ENCODE data around the gene BST1. TPM values are rescaled to one million over a fixed set of nuclear protein-coding genes. Genes with fewer than 3 reads are reported as not detected.

The BST1 gene
- total and polyA plus RNA-seq, 2 of the 8 experiments (the other 6 are each of a cell fraction or from before 2014, with no cell fraction given) = 0.52 to 0.54 TPM

DNA sequence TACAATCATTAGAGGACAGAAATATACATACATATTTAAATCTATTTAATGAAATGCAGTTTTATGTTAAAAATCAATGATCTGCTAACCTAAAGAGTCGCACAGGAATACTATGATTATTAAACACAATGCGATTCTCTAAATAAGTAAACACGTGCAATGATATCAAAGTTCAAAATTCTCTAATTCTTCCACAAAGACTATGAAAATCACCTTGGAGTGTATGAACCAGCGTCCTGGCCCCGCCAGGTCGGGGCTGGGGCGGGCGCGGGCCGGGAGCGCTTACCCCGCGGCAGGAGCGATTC is 21.8 kb upstream of the BST1 start:
- WGBS, 2 experiments (ENCODE audit: extremely low coverage in 1 of 2, insufficient coverage in 1 of 2, insufficient read length in 1 of 2, insufficient replicate concordance in 2 of 2, low coverage in 1 of 2, low lambda C conversion rate in 2 of 2, missing lambda C conversion rate in 1 of 2) = 0% methylated on average over 14 of the region's 14 CpGs; no CpG with 5 or more reads in 1 of the 2 experiments
- Histone ChIP-seq H4K20me1 (replicated peaks in 1 of 2; ENCODE audit: control insufficient read depth in 1 of 2, insufficient read depth in 2 of 2, low read length in 2 of 2) (peaks cover 0 to 3% of the 10 kb centered on the region in 2 experiments), H3K56ac (replicated peaks; ENCODE audit: insufficient read length, low read depth, low read length) (peak overlapping the region; percentile 94), H4K91ac (replicated peaks; ENCODE audit: insufficient read length, low read length) (no peak overlapping the region), H3K23me2 (ENCODE audit: low read depth, low read length) (peaks cover 3% of the 10 kb centered on the region), H3K23ac (ENCODE audit: insufficient read length) (no peak overlapping the region), H3K79me2 (ENCODE audit: control insufficient read depth in 1 of 2, insufficient read depth in 2 of 2, low read length in 2 of 2) (peaks cover 3 to 75% of the 10 kb centered on the region in 2 experiments; a peak in 3 of 4 replicates), H3K9ac (replicated peaks in 1 of 4; ENCODE audit: extremely low read depth in 1 of 4, low read depth in 3 of 4, low read length in 3 of 4) (peak overlapping the region; percentile 69 to 91 (median 79)), H2BK120ac (replicated peaks; ENCODE audit: low read depth, low read length) (no peak overlapping the region), H2BK15ac (ENCODE audit: low read length) (no peak overlapping the region), H3K4ac (replicated peaks; ENCODE audit: insufficient read length, low read depth, low read length) (no peak overlapping the region), H3K4me3 (ENCODE audit: extremely low read depth in 1 of 4, insufficient read depth in 2 of 4, low read depth in 3 of 4, low read length in 4 of 4) (peak overlapping the region; percentile 86 to 97 (median 91)), H3K4me1 (replicated peaks in 1 of 4; ENCODE audit: control insufficient read depth in 3 of 4, insufficient read depth in 4 of 4, low read length in 3 of 4) (peaks cover 2 to 15% (median 12%) of the 10 kb centered on the region in 4 experiments; a peak in 4 of 7 replicates), H3K36me3 (ENCODE audit: control insufficient read depth in 2 of 4, insufficient read depth in 4 of 4, low read length in 3 of 4) (no peaks in the 10 kb centered on the region), H4K5ac (ENCODE audit: insufficient read length, low read depth, low read length) (peak overlapping the region; percentile 31), H3K9me3 (ENCODE audit: insufficient read depth in 2 of 2, low read depth in 1 of 2, low read length in 1 of 2) (no peaks in the 10 kb centered on the region), H2BK20ac (ENCODE audit: low read length) (no peak overlapping the region), H3K27ac (ENCODE audit: low read depth, low read length) (peak overlapping the region; percentile 88), H3K14ac (ENCODE audit: insufficient read length) (no peak overlapping the region), H4K8ac (ENCODE audit: extremely low read depth, insufficient read depth, low read length) (peak overlapping the region; percentile 73; the same call in 1 of the 2 replicates), H2BK12ac (ENCODE audit: low read depth, low read length) (no peak overlapping the region), H3K79me1 (ENCODE audit: low read depth, low read length) (no peaks in the 10 kb centered on the region; the same call in 1 of the 2 replicates), H3K4me2 (ENCODE audit: insufficient read depth in 1 of 2, low read depth in 2 of 2, low read length in 2 of 2) (peak overlapping the region; percentile 49 to 98), H2BK5ac (ENCODE audit: low read depth, low read length) (peak overlapping the region; percentile 89), H3K18ac (ENCODE audit: extremely low read depth, low read length) (peak overlapping the region; percentile 63; the same call in 1 of the 2 replicates), H2AFZ (ENCODE audit: low read length) (no peak overlapping the region), H3K27me3 (replicated peaks in 1 of 4; ENCODE audit: control insufficient read depth in 3 of 4, extremely low read depth in 1 of 4, insufficient read depth in 3 of 4, low read length in 3 of 4) (no peaks in the 10 kb centered on the region), H2AK5ac (ENCODE audit: low read depth, low read length) (no peak overlapping the region)
- no peak for FAIRE-seq
- no peak for DNase-seq (ENCODE audit: low read depth in 1 of 2, low spot score in 2 of 2)
- TF ChIP-seq KDM5A (IDR thresholded peaks at IDR 0.05; ENCODE audit: low read length) (no peak), CHD1 (IDR thresholded peaks at IDR 0.05; ENCODE audit: low read depth, low read length) (peak; percentile 80; the same call in 1 of the 2 replicates)
- CTCF ChIA-PET (ENCODE audit: partially characterized antibody) = interaction anchor here (0.7 kb wide), 1 partner anchor 223 kb away, joined by 3 read pairs; no protein-coding TSS in a partner anchor
- POLR2A ChIA-PET (ENCODE audit: partially characterized antibody) = interaction anchor here (0.7 to 4.0 kb wide), 13 partner anchors 9 to 133 kb away, joined by 3 to 64 read pairs (median 6); partner anchors contain the start of genes BST1 and FBXL5
